Stomach (tissue), 9 donors: ENCODE results near the gene TMEM150A. TPM values are rescaled to one million over a fixed set of nuclear protein-coding genes. Genes with fewer than 3 reads are reported as not detected.

Source experiments
- DNase-seq, 2 donors: peaks; one replicate each; pipeline versions ENCODE4 v3.0.0 to v3.0.0-alpha.2; 2013 to 2019
- H3K27ac ChIP-seq, 5 donors: fragments of 200-600 bp in 4 of 5; sonication (generic) in 4 of 5; one replicate each; pipeline ENCODE4 v1.5.1; 2013 to 2019; ENCODE audit warnings: mild to moderate bottlenecking in 1 of 5, moderate library complexity in 1 of 5
- H3K27me3 ChIP-seq, 3 donors: fragments of 200-600 bp; sonication (generic); one replicate each; pipeline ENCODE4 v1.5.1; 2017 to 2019; ENCODE audit warnings: mixed run types in 1 of 3
- H3K36me3 ChIP-seq, 4 donors: fragments of 200-600 bp; sonication (generic); 1 replicate in 3 of 4; 2 replicates in 1 of 4; pipeline ENCODE4 v1.5.1; 2016 to 2019
- H3K4me1 ChIP-seq, 4 donors: fragments of 200-600 bp; sonication (generic); one replicate each; pipeline ENCODE4 v1.5.1; 2016 to 2019
- H3K4me3 ChIP-seq, 4 donors: fragments of 200-600 bp; sonication (generic) in 3 of 4; one replicate each; pipeline ENCODE4 v1.5.1; 2016 to 2019; ENCODE audit warnings: mild to moderate bottlenecking in 1 of 4
- H3K9me3 ChIP-seq, 4 donors: fragments of 200-600 bp; sonication (generic); one replicate each; pipeline ENCODE4 v1.5.1; 2016 to 2019
- EP300 ChIP-seq: sonication (generic); formaldehyde crosslinking; IDR thresholded peaks from one replicate; pipeline ENCODE4 v1.6.1; 2017; ENCODE audit warnings: antibody characterized with exemption
- POLR2A ChIP-seq, 4 donors: fragments of 450-650 bp; IDR thresholded peaks; one replicate each; pipeline ENCODE4 v1.6.1; 2016; ENCODE audit warnings: antibody characterized with exemption in 4 of 4, control low read depth in 2 of 4, mild to moderate bottlenecking in 1 of 4, moderate library complexity in 1 of 4
- POLR2AphosphoS5 ChIP-seq, 3 donors: sonication (generic); formaldehyde crosslinking; IDR thresholded peaks; one replicate each; pipeline ENCODE4 v1.6.1; 2016; ENCODE audit warnings: antibody characterized with exemption in 3 of 3
- WGBS, 5 donors: extraction: QIAGEN DNeasy Blood & Tissue Kit in 3 of 5; methylation state at CpG; one replicate each; pipeline versions ENCODE4 v1.1.5 to v1.1.7; 2013 to 2018; 5-methylcytosine and 5-hydroxymethylcytosine counted together
- intact Hi-C: fragments of 100-400 bp; cut with DNase I; formaldehyde crosslinking; loops from one replicate; pipeline ENCODE4 v1.15.1; 2023; ENCODE audit warnings: low total_unique reads
- polyA plus RNA-seq, 3 donors: library from polyadenylated mRNA; stranded (reverse); fragments of 200-250 nt; gene quantifications; one replicate each; pipeline ENCODE4 v1.2.3, GENCODE V29; 2013
- total RNA-seq, 5 donors: library from RNA; depleted of rRNA; stranded (reverse); fragments of >200 nt; gene quantifications; one replicate each; pipeline versions ENCODE4 v1.1.0 to v1.2.3, GENCODE V29; 2014 to 2016
- TF ChIP-seq, protein P1 (sequence below), 7 experiments: fragments of 450-650 bp in 4 of 7; fragments of 200-600 bp in 3 of 7; sonication (generic) in 3 of 7; IDR thresholded peaks; one replicate each; pipeline ENCODE4 v1.5.1; 2016 to 2019; ENCODE audit warnings: antibody characterized with exemption in 7 of 7, control low read depth in 2 of 7, mild to moderate bottlenecking in 1 of 7
- donor health status: healthy with polysubstance abuse.
- donor health status: Bipolar disorder and iron deficiency.
- donor health status: healthy.

The TMEM150A gene
- total and polyA plus RNA-seq, 8 donors: 5.0 to 62.4 (median 24.6) TPM; not detected in 1

GRCh38 chr2:85575739-85576138 is 26.8 kb downstream of the TMEM150A start:
- Histone ChIP-seq H3K36me3 (no peaks in the 10 kb centered on the region), H3K27me3 (no peaks in the 10 kb centered on the region), H3K27ac (no peak overlapping the region), H3K4me3 (no peak overlapping the region), H3K4me1 (peaks cover 18 to 38% (median 29%) of the 10 kb centered on the region in 4 donors), H3K9me3 (no peaks in the 10 kb centered on the region)
- 85 to 94% (median 86%) methylated on average over 8 of the region's 8 CpGs for WGBS, 5 donors
- DNase-seq: no peak
- no peak for TF ChIP-seq POLR2AphosphoS5 (IDR thresholded peaks at IDR 0.05)
- TF ChIP-seq, protein P1, sequence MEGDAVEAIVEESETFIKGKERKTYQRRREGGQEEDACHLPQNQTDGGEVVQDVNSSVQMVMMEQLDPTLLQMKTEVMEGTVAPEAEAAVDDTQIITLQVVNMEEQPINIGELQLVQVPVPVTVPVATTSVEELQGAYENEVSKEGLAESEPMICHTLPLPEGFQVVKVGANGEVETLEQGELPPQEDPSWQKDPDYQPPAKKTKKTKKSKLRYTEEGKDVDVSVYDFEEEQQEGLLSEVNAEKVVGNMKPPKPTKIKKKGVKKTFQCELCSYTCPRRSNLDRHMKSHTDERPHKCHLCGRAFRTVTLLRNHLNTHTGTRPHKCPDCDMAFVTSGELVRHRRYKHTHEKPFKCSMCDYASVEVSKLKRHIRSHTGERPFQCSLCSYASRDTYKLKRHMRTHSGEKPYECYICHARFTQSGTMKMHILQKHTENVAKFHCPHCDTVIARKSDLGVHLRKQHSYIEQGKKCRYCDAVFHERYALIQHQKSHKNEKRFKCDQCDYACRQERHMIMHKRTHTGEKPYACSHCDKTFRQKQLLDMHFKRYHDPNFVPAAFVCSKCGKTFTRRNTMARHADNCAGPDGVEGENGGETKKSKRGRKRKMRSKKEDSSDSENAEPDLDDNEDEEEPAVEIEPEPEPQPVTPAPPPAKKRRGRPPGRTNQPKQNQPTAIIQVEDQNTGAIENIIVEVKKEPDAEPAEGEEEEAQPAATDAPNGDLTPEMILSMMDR (IDR thresholded peaks at IDR 0.05): no peak
- TF ChIP-seq POLR2A (IDR thresholded peaks at IDR 0.05): no peak
- TF ChIP-seq EP300: no peak
- intact Hi-C loops: no loop called here

- Histone ChIP-seq H3K4me1 (peaks cover 0 to 8% (median 7%) of the 10 kb centered on the region in 4 donors), H3K36me3 (no peaks in the 10 kb centered on the region), H3K4me3 (no peak overlapping the region), H3K27ac (no peak overlapping the region), H3K27me3 (no peaks in the 10 kb centered on the region), H3K9me3 (no peaks in the 10 kb centered on the region)
- 78 to 90% (median 80%) methylated on average over 4 of the region's 4 CpGs for WGBS, 5 donors
- DNase-seq: no peak
- intact Hi-C loops: no loop called here
- TF ChIP-seq, protein P1 (IDR thresholded peaks at IDR 0.05): no peak
- TF ChIP-seq POLR2AphosphoS5 (IDR thresholded peaks at IDR 0.05) (no peak), EP300 (no peak), POLR2A (IDR thresholded peaks at IDR 0.05) (no peak)
These were observed 36.2 kb downstream of the TMEM150A start for GRCh38 chr2:85566265-85566664.

GRCh38 chr2:85564144-85564563 is 38.3 kb downstream of the TMEM150A start:
- intact Hi-C loops: no loop called here
- Histone ChIP-seq H3K36me3 (peaks cover 0 to 2% (median under 1%) of the 10 kb centered on the region in 4 donors), H3K27ac (no peak overlapping the region), H3K4me3 (no peak overlapping the region), H3K27me3 (no peaks in the 10 kb centered on the region), H3K9me3 (no peaks in the 10 kb centered on the region), H3K4me1 (peaks cover 14 to 26% (median 24%) of the 10 kb centered on the region in 4 donors)
- no peak for DNase-seq
- TF ChIP-seq EP300 (no peak), POLR2A (IDR thresholded peaks at IDR 0.05) (no peak), POLR2AphosphoS5 (IDR thresholded peaks at IDR 0.05) (no peak)
- TF ChIP-seq, protein P1 (IDR thresholded peaks at IDR 0.05): no peak
- WGBS, 5 donors: 88 to 93% (median 91%) methylated on average over 5 of the region's 5 CpGs

DNA sequence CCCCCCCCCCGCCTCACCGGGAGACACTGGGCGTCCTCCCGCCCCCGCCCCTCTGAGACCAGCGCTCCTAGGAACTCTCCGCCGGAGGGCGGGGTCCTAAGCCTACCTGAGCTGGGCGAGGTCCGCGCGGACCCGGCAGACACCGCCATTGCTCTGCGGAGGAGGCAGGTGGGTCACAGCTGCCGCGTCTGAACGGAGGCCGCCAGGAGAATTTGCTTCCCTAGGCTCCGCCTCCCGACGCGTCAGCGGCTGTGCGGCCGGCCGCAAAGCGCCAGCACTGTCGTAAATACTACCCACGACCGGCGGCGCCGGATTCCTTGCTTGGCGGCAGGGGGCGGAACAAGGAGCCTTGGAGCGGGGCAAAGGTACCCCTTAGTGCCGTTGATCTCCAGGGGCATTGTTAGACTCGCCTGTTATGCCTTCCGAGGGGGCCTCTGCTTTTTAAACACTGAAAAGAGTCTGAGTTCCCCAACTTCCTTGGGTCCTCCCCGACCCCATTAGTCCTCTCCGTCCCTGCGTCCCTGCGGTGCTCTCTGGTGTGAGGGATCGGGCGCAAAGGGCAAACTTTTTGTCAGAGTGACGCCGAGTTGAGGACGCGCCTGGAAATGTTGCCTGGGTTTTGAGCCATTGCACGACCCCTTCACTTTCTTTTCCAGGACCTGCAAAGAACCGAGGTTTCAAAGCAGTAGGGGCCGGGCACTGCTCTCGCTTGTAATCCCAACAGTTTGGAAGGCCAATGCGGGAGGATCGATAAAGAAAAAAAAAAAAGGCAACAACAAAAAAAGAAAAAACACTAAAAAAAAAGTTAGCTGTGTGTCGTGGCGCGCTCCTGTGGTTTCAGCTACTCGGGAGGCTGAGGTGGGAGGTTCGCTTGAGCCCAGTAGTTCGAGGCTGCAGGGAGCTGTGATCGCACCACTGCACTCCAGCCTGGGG is 41.0 kb downstream of the TMEM150A start, which contains the start of gene GGCX:
TSS of gene GGCX (minus strand) at position 214 of the 933 bp plus-strand sequence. CDS start at position 149, 65 bp downstream.
- H3K27me3 ChIP-seq: no peaks in the 10 kb centered on the region
- peak within 1 kb of the TSS; percentile 81 to 93 (median 89) for H3K27ac ChIP-seq
- peak; percentile 96 to 99 for DNase-seq
- no peaks in the 10 kb centered on the region for H3K9me3 ChIP-seq
- H3K36me3 ChIP-seq: peaks cover 6 to 27% (median 26%) of the 10 kb centered on the region in 4 donors
- intact Hi-C loops: no loop called here
- peaks cover 14 to 36% (median 27%) of the 10 kb centered on the region in 4 donors for H3K4me1 ChIP-seq
- peak within 1 kb of the TSS; percentile 65 to 91 (median 76) for H3K4me3 ChIP-seq
- TF ChIP-seq POLR2AphosphoS5 (IDR thresholded peaks at IDR 0.05): peak; percentile 76 to 95 (median 84)
- TF ChIP-seq POLR2A (IDR thresholded peaks at IDR 0.05): peak in 1 of 4 donors; percentile 72
- no peak for TF ChIP-seq EP300
- TF ChIP-seq, protein P1 (IDR thresholded peaks at IDR 0.05): peak in 3 of 7 experiments; percentile 26 to 76 (median 45)
- 3 to 7% (median 3%) methylated on average over 36 to 64 of the region's 64 CpGs for WGBS, 5 donors
